Smooth muscle cell (in vitro differentiated cells): ENCODE results near the gene MICU1. TPM values are rescaled to one million over a fixed set of nuclear protein-coding genes. Genes with fewer than 3 reads are reported as not detected.
"Not testable (repeated sequence)": the region's sequence is repeated elsewhere in the genome, so short reads cannot be mapped to it uniquely, and the experiment has no call there.

Experiments
- DNase-seq: peaks from one replicate; lab custom pipeline; 2025; ENCODE audit not compliant: unreplicated experiment; lab: John Stamatoyannopoulos, UW
- H2AFZ ChIP-seq: fragments of 200-600 bp; sonication (generic); 2 replicates; pipeline ENCODE4 v1.6.0; 2016; ENCODE audit warnings: antibody characterized with exemption, low read depth, mild to moderate bottlenecking
- H3F3A ChIP-seq: fragments of 200-600 bp; sonication (generic); 2 replicates; pipeline ENCODE4 v1.6.0; 2017; ENCODE audit warnings: antibody characterized with exemption, low read depth
- H3K27ac ChIP-seq: fragments of 200-600 bp; sonication (generic); 2 replicates; pipeline ENCODE4 v1.5.1; 2016; ENCODE audit warnings: low read depth, mild to moderate bottlenecking
- H3K27me3 ChIP-seq: fragments of 200-600 bp; sonication (generic); 2 replicates; pipeline ENCODE4 v1.6.1; 2016; ENCODE audit warnings: low read depth, mild to moderate bottlenecking
- H3K36me3 ChIP-seq: fragments of 200-600 bp; sonication (generic); 2 replicates; pipeline ENCODE4 v1.5.1; 2016; ENCODE audit warnings: low read depth
- H3K4me1 ChIP-seq: fragments of 200-600 bp; sonication (generic); 2 replicates; pipeline ENCODE4 v1.5.1; 2016; ENCODE audit warnings: low read depth
- H3K4me2 ChIP-seq: fragments of 200-600 bp; sonication (generic); 2 replicates; pipeline ENCODE4 v1.6.0; 2016; ENCODE audit warnings: mild to moderate bottlenecking
- H3K4me3 ChIP-seq: fragments of 200-600 bp; sonication (generic); 2 replicates; pipeline ENCODE4 v1.5.1; 2016; ENCODE audit warnings: mild to moderate bottlenecking
- H3K79me2 ChIP-seq: fragments of 200-600 bp; sonication (generic); 2 replicates; pipeline ENCODE4 v1.6.0; 2016; ENCODE audit warnings: low read depth, mild to moderate bottlenecking
- H3K9ac ChIP-seq: fragments of 200-600 bp; sonication (generic); 2 replicates; pipeline ENCODE4 v1.6.0; 2016; ENCODE audit warnings: low read depth
- H3K9me3 ChIP-seq: fragments of 200-600 bp; sonication (generic); replicated peaks from 2 replicates; pipeline ENCODE4 v1.5.1; 2016; ENCODE audit warnings: low read depth
- H4K20me1 ChIP-seq: fragments of 200-600 bp; sonication (generic); 2 replicates; pipeline ENCODE4 v1.6.0; 2016; ENCODE audit warnings: low read depth
- WGBS: methylation state at CpG from one replicate; pipeline ENCODE4 v1.1.7; 2016; ENCODE audit warnings: low lambda C conversion rate; 5-methylcytosine and 5-hydroxymethylcytosine counted together
- polyA plus RNA-seq: library from polyadenylated mRNA; unstranded; fragments of >200 nt; fragmentation: Nextera tagmentation; extraction: Ambion mirVana; gene quantifications from 2 replicates; pipeline ENCODE4 v1.2.1, GENCODE V29; 2016
- total RNA-seq: library from RNA; depleted of rRNA; stranded (reverse); fragments of >200 nt; gene quantifications from 2 replicates; pipeline ENCODE4 v1.2.3, GENCODE V29; 2014
- TF ChIP-seq, protein P1 (sequence below): fragments of 200-600 bp; sonication (generic); IDR thresholded peaks from 2 replicates; pipeline ENCODE4 v1.5.1; 2017; ENCODE audit warnings: borderline replicate concordance, mild to moderate bottlenecking, antibody characterized with exemption; ENCODE audit not compliant: insufficient read depth, poor library complexity, severe bottlenecking

MICU1 gene
- total and polyA plus RNA-seq, 2 experiments from 2014 or later, result 35.0 to 35.1 TPM

DNA sequence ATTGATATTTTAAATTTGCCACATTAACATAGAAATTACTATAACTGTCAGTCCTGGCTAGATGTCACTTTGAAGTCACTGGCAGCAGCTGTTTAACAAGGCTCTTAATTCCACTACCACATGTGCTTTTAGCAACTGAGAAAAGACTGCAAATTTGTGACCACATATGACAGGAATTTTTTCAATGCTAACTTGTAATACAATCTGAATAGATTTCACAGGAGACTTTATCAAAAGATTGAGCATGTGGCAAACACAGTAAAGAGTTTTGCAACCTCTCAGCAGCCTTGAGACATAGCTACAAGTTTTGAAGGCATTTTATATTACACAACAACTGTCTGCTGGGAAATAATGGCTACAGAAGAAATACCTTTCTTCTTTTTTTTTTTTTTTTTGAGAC is 73.0 kb downstream of the MICU1 start:
- no peaks in the 10 kb centered on the region for H3F3A ChIP-seq
- H3K9ac ChIP-seq, result no peak overlapping the region
- H3K27me3 ChIP-seq, result no peaks in the 10 kb centered on the region
- H3K4me2 ChIP-seq, result no peak overlapping the region
- H3K79me2 ChIP-seq, result no peaks in the 10 kb centered on the region
- no peak for DNase-seq
- no peak overlapping the region for H3K4me3 ChIP-seq
- H3K9me3 ChIP-seq, result no peaks in the 10 kb centered on the region
- no peak overlapping the region for H2AFZ ChIP-seq
- peaks cover 14% of the 10 kb centered on the region for H3K36me3 ChIP-seq
- no peaks in the 10 kb centered on the region for H4K20me1 ChIP-seq
- TF ChIP-seq, protein P1, sequence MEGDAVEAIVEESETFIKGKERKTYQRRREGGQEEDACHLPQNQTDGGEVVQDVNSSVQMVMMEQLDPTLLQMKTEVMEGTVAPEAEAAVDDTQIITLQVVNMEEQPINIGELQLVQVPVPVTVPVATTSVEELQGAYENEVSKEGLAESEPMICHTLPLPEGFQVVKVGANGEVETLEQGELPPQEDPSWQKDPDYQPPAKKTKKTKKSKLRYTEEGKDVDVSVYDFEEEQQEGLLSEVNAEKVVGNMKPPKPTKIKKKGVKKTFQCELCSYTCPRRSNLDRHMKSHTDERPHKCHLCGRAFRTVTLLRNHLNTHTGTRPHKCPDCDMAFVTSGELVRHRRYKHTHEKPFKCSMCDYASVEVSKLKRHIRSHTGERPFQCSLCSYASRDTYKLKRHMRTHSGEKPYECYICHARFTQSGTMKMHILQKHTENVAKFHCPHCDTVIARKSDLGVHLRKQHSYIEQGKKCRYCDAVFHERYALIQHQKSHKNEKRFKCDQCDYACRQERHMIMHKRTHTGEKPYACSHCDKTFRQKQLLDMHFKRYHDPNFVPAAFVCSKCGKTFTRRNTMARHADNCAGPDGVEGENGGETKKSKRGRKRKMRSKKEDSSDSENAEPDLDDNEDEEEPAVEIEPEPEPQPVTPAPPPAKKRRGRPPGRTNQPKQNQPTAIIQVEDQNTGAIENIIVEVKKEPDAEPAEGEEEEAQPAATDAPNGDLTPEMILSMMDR, result no peak
- no peaks in the 10 kb centered on the region for H3K4me1 ChIP-seq
- H3K27ac ChIP-seq, result no peak overlapping the region

DNA sequence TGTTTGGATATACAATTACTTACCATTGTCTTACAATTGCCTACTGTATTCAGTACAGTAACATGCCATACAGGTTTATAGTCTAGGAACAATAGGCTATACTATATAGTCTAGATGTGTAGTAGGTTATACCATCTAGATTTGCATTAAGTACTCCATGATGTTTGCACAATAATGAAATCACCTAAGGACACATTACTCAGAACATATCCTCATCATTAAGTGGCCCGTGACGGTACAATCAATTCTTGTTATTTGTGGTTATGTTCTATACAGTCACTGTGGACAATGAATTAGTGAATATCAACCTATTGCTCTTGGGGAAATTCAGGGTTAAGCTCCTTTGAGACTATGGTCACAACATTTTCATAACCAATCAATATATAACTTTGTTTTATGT is 75.6 kb downstream of the MICU1 start:
- Histone ChIP-seq H3K9me3 (no peaks in the 10 kb centered on the region), H3K4me3 (no peak overlapping the region), H3K4me2 (no peak overlapping the region), H3K79me2 (no peaks in the 10 kb centered on the region), H2AFZ (no peak overlapping the region), H3K27ac (no peak overlapping the region), H3K9ac (no peak overlapping the region), H3K36me3 (peaks cover 14% of the 10 kb centered on the region), H3K4me1 (no peaks in the 10 kb centered on the region), H4K20me1 (no peaks in the 10 kb centered on the region), H3F3A (no peaks in the 10 kb centered on the region), H3K27me3 (no peaks in the 10 kb centered on the region)
- WGBS, result 88% methylated on average over 2 of the region's 2 CpGs
- DNase-seq, result no peak
- TF ChIP-seq, protein P1, result no peak

DNA sequence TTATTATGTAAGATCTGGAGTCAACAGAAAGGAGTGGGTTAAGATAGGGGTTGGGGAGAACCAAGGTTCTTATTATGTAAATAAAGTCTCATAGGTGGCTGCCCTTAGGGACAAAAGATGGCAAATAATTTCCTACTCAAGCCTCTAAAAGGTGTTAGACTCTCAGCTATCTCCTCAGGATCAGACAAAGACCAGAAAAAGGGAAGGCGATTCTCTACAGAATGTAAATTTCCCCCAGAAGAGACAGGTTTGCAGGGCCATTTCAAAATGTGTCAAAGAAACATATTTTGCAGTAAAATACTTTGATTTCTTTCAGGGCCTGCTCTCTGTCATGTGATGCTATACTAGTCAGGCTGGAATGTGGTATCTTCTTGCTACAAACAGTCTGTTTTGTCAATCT is 80.3 kb downstream of the MICU1 start:
- H4K20me1 ChIP-seq, result no peaks in the 10 kb centered on the region
- 71% methylated on average over 1 of the region's 1 CpG for WGBS
- TF ChIP-seq, protein P1, result no peak
- H3F3A ChIP-seq, result no peaks in the 10 kb centered on the region
- DNase-seq, result no peak
- H3K79me2 ChIP-seq, result no peaks in the 10 kb centered on the region
- H3K4me1 ChIP-seq, result no peaks in the 10 kb centered on the region
- H3K27ac ChIP-seq, result no peak overlapping the region
- H2AFZ ChIP-seq, result no peak overlapping the region
- H3K9ac ChIP-seq, result no peak overlapping the region
- H3K27me3 ChIP-seq, result no peaks in the 10 kb centered on the region
- no peak overlapping the region for H3K4me2 ChIP-seq
- peaks cover 11% of the 10 kb centered on the region for H3K36me3 ChIP-seq
- no peaks in the 10 kb centered on the region for H3K9me3 ChIP-seq
- no peak overlapping the region for H3K4me3 ChIP-seq

DNA sequence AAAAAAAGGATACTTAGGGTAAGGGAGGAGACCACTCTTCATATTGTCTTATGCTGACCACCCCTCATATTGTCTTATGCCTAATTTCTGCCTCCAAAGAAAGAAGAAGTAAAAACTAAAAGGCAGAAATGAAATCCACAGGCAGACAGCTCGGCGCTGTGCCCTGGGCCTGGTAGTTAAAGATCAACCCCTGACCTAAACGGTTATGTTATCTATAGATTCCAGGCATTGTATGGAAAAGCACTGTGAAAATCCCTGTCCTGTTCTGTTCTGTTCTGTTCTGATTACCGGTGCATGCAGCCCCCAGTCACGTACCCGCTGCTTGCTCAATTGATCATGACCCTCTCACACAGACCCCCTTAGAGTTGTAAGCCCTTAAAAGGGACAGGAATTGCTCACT is 82.0 kb downstream of the MICU1 start:
- not testable (repeated sequence) for H3K9ac ChIP-seq

More for the DNA sequence above, 82.0 kb downstream of the MICU1 start:
- H3K27me3 ChIP-seq, H3K27ac ChIP-seq, H3K9me3 ChIP-seq, H2AFZ ChIP-seq, H3K4me1 ChIP-seq, H4K20me1 ChIP-seq, H3K4me2 ChIP-seq, H3K4me3 ChIP-seq, H3K36me3 ChIP-seq, DNase-seq, H3F3A ChIP-seq, H3K79me2 ChIP-seq: not testable (repeated sequence)
- WGBS, result 93% methylated on average over 6 of the region's 6 CpGs
